Measurements from ENCODE around the gene MEI1.

DNA sequence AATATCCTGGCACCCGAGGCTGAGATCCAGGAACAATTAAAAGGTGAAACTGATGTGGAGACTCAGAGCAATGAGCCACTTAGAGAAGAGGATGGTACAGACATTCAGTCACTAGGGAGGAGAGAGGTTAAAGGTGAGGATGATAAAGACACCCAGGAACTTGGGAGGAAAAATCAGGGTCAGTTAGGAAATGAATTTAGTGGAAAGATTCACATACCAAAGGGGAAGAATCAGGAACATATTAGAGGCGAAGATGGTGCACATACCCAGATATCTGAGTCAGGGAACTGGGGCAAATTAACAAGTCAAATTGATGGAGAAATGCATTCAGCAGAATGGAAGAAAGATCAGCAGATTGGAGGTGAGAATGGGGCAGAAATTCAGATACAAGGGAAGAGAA is 4.1 kb upstream of the MEI1 start:
- no peak for TF ChIP-seq EZH2 (IDR thresholded peaks at IDR 0.05; ENCODE audit: borderline replicate concordance)
- TF ChIP-seq, protein P1, sequence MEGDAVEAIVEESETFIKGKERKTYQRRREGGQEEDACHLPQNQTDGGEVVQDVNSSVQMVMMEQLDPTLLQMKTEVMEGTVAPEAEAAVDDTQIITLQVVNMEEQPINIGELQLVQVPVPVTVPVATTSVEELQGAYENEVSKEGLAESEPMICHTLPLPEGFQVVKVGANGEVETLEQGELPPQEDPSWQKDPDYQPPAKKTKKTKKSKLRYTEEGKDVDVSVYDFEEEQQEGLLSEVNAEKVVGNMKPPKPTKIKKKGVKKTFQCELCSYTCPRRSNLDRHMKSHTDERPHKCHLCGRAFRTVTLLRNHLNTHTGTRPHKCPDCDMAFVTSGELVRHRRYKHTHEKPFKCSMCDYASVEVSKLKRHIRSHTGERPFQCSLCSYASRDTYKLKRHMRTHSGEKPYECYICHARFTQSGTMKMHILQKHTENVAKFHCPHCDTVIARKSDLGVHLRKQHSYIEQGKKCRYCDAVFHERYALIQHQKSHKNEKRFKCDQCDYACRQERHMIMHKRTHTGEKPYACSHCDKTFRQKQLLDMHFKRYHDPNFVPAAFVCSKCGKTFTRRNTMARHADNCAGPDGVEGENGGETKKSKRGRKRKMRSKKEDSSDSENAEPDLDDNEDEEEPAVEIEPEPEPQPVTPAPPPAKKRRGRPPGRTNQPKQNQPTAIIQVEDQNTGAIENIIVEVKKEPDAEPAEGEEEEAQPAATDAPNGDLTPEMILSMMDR (IDR thresholded peaks at IDR 0.05; ENCODE audit: poor library complexity) = no peak
